DOHH2 (cell line): ENCODE measurements around the gene FN1.

ENCODE experiments used
- EZH2phosphoT487 ChIP-seq: fragments of 200-600 bp; sonication (generic); IDR thresholded peaks from 2 replicates; pipeline ENCODE4 v1.6.1; 2017; ENCODE audit warnings: borderline replicate concordance, mild to moderate bottlenecking, antibody characterized with exemption, low read length, moderate library complexity, mixed read lengths
- TF ChIP-seq, protein P1 (sequence below): fragments of 200-600 bp; sonication (generic); IDR thresholded peaks from one replicate; pipeline ENCODE4 v1.5.1; 2014; ENCODE audit warnings: antibody characterized with exemption, mild to moderate bottlenecking, low read depth, low read length; ENCODE audit not compliant: poor library complexity, severe bottlenecking

DNA sequence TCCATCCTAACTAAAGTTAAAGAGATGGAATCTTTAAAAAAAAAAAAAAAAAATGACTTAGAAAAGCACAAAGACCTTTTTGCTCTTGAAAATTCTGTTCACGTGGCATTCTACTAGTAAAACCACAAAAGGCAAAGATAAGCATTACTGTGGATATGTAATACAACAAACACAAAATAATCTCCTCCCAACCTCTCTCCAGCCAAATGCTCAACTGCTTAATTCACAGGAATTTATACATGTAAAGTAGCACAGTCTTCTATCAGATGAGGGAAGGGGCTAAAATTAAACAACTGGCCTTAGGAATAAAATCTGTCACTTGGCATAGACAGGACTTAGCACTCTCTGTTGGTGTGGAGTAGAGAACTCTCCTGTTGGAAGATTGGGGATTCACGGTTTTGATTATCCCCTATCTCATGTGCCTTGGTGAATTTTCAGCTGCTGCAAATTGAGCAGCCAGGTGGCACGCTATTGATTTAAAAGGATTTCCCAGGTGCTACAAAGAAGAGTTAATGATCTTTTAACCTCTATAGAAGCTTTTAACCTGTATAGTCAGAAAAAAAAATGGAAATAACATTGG, 66.6 kb downstream of the FN1 start:
- TF ChIP-seq, protein P1, sequence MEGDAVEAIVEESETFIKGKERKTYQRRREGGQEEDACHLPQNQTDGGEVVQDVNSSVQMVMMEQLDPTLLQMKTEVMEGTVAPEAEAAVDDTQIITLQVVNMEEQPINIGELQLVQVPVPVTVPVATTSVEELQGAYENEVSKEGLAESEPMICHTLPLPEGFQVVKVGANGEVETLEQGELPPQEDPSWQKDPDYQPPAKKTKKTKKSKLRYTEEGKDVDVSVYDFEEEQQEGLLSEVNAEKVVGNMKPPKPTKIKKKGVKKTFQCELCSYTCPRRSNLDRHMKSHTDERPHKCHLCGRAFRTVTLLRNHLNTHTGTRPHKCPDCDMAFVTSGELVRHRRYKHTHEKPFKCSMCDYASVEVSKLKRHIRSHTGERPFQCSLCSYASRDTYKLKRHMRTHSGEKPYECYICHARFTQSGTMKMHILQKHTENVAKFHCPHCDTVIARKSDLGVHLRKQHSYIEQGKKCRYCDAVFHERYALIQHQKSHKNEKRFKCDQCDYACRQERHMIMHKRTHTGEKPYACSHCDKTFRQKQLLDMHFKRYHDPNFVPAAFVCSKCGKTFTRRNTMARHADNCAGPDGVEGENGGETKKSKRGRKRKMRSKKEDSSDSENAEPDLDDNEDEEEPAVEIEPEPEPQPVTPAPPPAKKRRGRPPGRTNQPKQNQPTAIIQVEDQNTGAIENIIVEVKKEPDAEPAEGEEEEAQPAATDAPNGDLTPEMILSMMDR: no peak
- no peak for TF ChIP-seq EZH2phosphoT487
